Measurements from ENCODE around the gene MYOT. TPM values are rescaled to one million over a fixed set of nuclear protein-coding genes. Genes with fewer than 3 reads are reported as not detected.

MYOT gene
- total and polyA plus RNA-seq, 2 of the 4 experiments (the other 2 are of a cell fraction) = not detected

- ATAC-seq (ENCODE audit: low read depth) = no peak
- Histone ChIP-seq H3K4me3 (ENCODE audit: insufficient read depth, low read depth, low read length) (no peak overlapping the region), H2BK120ac (ENCODE audit: low read depth, low read length) (no peak overlapping the region), H2AFZ (replicated peaks; ENCODE audit: low read length, poor library complexity) (no peak overlapping the region), H3K27ac (ENCODE audit: insufficient read depth, low read length) (no peak overlapping the region), H2BK20ac (ENCODE audit: low read depth, low read length) (no peak overlapping the region), H3K27me3 (ENCODE audit: control insufficient read depth, insufficient read depth, low read length) (peaks cover 6% of the 10 kb centered on the region), H3K4ac (ENCODE audit: low read depth, low read length) (no peak overlapping the region), H2BK15ac (ENCODE audit: low read depth, low read length) (no peak overlapping the region), H3K36me3 (ENCODE audit: control insufficient read depth, insufficient read depth, low read length) (no peaks in the 10 kb centered on the region), H3K4me2 (ENCODE audit: low read depth, low read length) (no peak overlapping the region), H3K9me1 (ENCODE audit: insufficient read depth, low read length) (no peaks in the 10 kb centered on the region), H3K18ac (ENCODE audit: low read depth, low read length) (no peak overlapping the region), H3K9me3 (ENCODE audit: control insufficient read depth, insufficient read depth, low read length) (no peaks in the 10 kb centered on the region), H3K56ac (ENCODE audit: extremely low read depth, insufficient read depth, low read length) (no peak overlapping the region), H2AK5ac (ENCODE audit: low read depth, low read length) (no peak overlapping the region), H2BK5ac (ENCODE audit: low read depth, low read length, poor library complexity, severe bottlenecking) (no peak overlapping the region), H2AK9ac (replicated peaks; ENCODE audit: low read depth, low read length, poor library complexity) (no peak overlapping the region), H3K4me1 (ENCODE audit: control insufficient read depth, insufficient read depth, low read length) (no peaks in the 10 kb centered on the region), H3K79me1 (ENCODE audit: low read depth in 1 of 2, low read length in 2 of 2) (no peaks in the 10 kb centered on the region), H4K91ac (ENCODE audit: insufficient read depth, low read depth, low read length) (no peak overlapping the region), H3K14ac (replicated peaks; ENCODE audit: low read depth, low read length) (no peak overlapping the region), H4K8ac (ENCODE audit: low read depth in 2 of 2, low read length in 2 of 2) (no peak overlapping the region), H3K23ac (ENCODE audit: low read depth, low read length) (no peak overlapping the region), H4K20me1 (ENCODE audit: insufficient read depth, low read length) (no peaks in the 10 kb centered on the region), H3K9ac (ENCODE audit: low read depth, low read length) (no peak overlapping the region), H4K5ac (ENCODE audit: low read depth, low read length) (no peak overlapping the region)
- DNase-seq = no peak
- in situ Hi-C loops (cut with MboI; ENCODE audit: low sequenced_read_pairs) = no loop called here
- intact Hi-C loops (cut with micrococcal nuclease) = loop anchor here (5.0 kb wide), 2 partner anchors 42 to 192 kb away; no protein-coding TSS in a partner anchor
- dilution Hi-C loops (cut with HindIII; ENCODE audit: low sequenced_read_pairs, unreplicated experiment) = no loop called here
- BruUV-seq (replicated peaks) = no TSS peak
- WGBS, 2 experiments (ENCODE audit: extremely low coverage in 2 of 2, insufficient read length in 1 of 2) = no CpG with 5 or more reads among the region's 1 CpG
- TF ChIP-seq RFX5 (IDR thresholded peaks at IDR 0.05; ENCODE audit: low read depth, low read length) = no peak
- TF ChIP-seq RCOR1 (IDR thresholded peaks at IDR 0.05; ENCODE audit: insufficient replicate concordance, low read length) = no peak
- no peak for TF ChIP-seq MAFK (IDR thresholded peaks at IDR 0.05; ENCODE audit: low read depth, low read length)
- TF ChIP-seq FOS (IDR thresholded peaks at IDR 0.05; ENCODE audit: low read depth, low read length) = no peak
- no peak for TF ChIP-seq MAZ (IDR thresholded peaks at IDR 0.05; ENCODE audit: borderline replicate concordance, low read depth, low read length)
- TF ChIP-seq CEBPB (IDR thresholded peaks at IDR 0.05; ENCODE audit: low read depth, low read length) = no peak
- TF ChIP-seq SMC3 (IDR thresholded peaks at IDR 0.05; ENCODE audit: low read depth, low read length) = no peak
- ChIA-PET CTCF (interaction anchor here (1.2 kb wide), 1 partner anchor 11 kb away, joined by 3 read pairs; no protein-coding TSS in a partner anchor), POLR2A (ENCODE audit: unreplicated experiment) (no interaction called here)
These were observed 47.9 kb upstream of the MYOT start for GRCh38 chr5:137819766-137820165.
